AG04450 (cell line): ENCODE results near the gene SECISBP2. TPM values are rescaled to one million over a fixed set of nuclear protein-coding genes. Genes with fewer than 3 reads are reported as not detected.

Experiments
- CTCF ChIA-PET: fragments of 300-600, 350-600 bp; formaldehyde crosslinking; extraction: SDS; loops from one replicate; lab custom pipeline; 2022; ENCODE audit warnings: antibody characterized with exemption, inconsistent platforms; lab: Charles Lee
- POLR2A ChIA-PET: fragments of 350-600 bp; formaldehyde crosslinking; extraction: SDS; loops from one replicate; lab custom pipeline; 2021; ENCODE audit warnings: antibody characterized with exemption, inconsistent platforms; lab: Yijun Ruan, JAX
- DNase-seq: peaks from one replicate; pipeline ENCODE4 v3.0.0-alpha.2; 2011; ENCODE audit warnings: low read depth, low spot score
- H3K27ac ChIP-seq: one replicate; pipeline ENCODE4 v1.5.1; 2012; ENCODE audit warnings: low read depth, low read length, control low read depth
- H3K27me3 ChIP-seq: one replicate; pipeline ENCODE4 v1.6.0; 2012; ENCODE audit warnings: low read length; ENCODE audit not compliant: control insufficient read depth, insufficient read depth
- H3K4me3 ChIP-seq: 2 replicates; pipeline ENCODE4 v1.5.1; 2011; ENCODE audit warnings: mild to moderate bottlenecking, low read depth, low read length, control low read depth
- H3K9me3 ChIP-seq: 2 replicates; pipeline ENCODE4 v1.5.1; 2012; ENCODE audit warnings: low read length; ENCODE audit not compliant: control insufficient read depth, insufficient read depth
- CTCF ChIP-seq: IDR thresholded peaks from 2 replicates; pipeline ENCODE4 v1.5.1; 2011; ENCODE audit warnings: low read depth, low read length, control low read depth, inconsistent platforms
- polyA plus RNA-seq: library from polyadenylated mRNA; depleted of rRNA; stranded (reverse); fragments of >200 nt; gene quantifications from 2 replicates; pipeline ENCODE4 v1.2.3, GENCODE V29; 2011

Gene SECISBP2
- polyA plus RNA-seq, 1 experiment, result 26.3 TPM

DNA sequence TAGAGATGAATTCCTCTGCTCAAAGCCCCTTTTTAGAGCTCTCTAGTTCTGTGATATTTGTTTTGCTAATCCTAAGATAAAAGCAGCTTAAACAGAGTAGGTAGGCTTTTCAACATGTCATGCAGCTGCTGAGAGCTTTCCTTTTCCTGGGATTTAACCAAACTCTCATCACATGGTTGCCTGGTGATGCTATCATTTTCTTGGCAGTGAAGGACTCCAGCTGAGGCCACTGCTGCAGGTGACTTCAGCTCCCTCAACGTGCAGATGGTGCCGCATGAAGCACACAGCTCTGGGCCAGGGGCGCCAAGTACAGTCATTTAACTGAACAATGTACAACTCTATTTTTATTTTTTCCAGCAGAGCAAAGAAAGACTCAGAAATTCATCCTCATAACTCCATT lies 42.2 kb downstream of the SECISBP2 start:
- POLR2A ChIA-PET, result no interaction called here
- DNase-seq, result no peak
- Histone ChIP-seq H3K4me3 (no peak overlapping the region), H3K27ac (no peak overlapping the region), H3K27me3 (no peaks in the 10 kb centered on the region), H3K9me3 (no peaks in the 10 kb centered on the region; the same call in 1 of the 2 replicates)
- CTCF ChIA-PET, result interaction anchor here (1.2 kb wide), 1 partner anchor 189 kb away, joined by 5 read pairs; no protein-coding TSS in a partner anchor
- no peak for TF ChIP-seq CTCF

GRCh38 chr9:89361031-89361430 lies 42.7 kb downstream of the SECISBP2 start:
- no peak for TF ChIP-seq CTCF
- H3K4me3 ChIP-seq, result no peak overlapping the region
- CTCF ChIA-PET, result no interaction called here
- POLR2A ChIA-PET, result no interaction called here
- DNase-seq, result no peak
- no peaks in the 10 kb centered on the region for H3K27me3 ChIP-seq
- H3K9me3 ChIP-seq, result no peaks in the 10 kb centered on the region; the same call in 1 of the 2 replicates
- H3K27ac ChIP-seq, result no peak overlapping the region

DNA sequence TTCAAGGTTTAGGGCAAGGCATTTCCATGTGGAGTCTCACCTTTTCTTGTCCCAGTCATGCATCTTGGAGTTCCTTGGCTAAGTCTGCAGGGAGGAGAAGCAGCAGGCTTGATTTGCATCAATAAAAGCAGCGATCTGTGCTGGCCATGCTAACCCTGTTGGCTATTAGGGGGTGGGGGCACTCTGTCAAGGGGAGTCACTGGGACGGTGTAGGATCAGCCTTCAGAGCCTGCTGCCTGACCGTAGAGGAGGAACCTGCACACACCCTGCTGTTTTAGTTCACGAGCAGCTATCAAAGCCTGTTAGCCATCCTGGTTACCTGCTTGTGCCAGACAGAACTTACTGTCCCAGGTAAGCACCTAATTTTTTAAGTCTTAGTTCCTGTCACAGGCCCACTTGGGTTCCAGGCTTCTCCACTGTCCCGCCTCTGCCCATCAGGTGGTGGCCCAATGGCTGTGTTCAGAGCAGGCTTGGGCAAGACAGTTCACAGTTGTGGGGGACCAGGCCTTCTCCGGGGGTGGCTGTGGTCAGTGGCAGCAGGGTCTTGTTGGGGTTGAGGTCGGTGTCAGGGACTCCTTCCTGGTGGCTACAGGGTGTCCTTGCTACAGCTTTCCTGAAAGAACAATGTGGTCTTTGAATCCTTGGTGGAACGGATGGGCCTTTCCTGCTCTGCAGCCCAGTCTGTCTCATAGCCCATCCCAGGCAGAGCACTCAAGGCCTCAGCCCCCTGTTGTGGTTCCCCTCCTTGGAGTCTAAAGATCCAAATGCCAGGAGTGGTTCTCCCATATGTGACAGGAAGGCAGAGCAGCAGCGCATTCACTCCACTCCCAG lies 43.7 kb downstream of the SECISBP2 start:
- CTCF ChIA-PET, result interaction anchor here (1.3 kb wide), 1 partner anchor 187 kb away, joined by 4 read pairs; no protein-coding TSS in a partner anchor

DNA sequence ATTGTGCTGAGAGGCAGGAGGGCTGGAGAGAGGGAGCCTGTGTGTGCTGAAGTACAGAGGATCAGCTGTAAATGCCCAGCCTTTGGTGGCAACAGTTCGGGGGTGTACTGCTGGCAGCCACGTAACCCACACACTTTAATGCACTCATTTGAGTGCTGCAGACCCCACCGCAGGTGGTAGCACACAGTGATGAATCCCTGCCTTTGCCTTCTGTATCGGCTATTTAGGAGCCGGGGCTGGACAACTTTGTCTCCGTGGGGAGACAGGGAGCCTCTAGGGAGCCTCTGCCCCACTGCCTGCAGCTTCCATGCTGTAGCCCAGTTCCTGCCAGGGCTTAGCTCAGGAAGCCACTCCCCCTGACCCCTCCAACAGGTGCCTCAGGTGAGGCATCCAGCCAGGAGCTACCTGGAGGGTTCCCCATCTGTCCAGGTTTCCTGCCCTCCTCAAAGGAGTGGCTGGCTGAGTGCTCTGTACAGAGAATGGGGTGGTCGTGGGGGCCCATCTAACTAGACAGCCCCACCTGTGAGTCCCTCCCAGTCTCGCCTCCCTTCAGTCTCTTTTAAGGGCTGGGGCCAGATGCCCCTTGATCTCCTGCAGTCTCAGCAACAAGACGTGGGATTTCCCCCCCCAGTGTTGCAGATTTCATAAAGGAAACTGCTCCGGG lies 44.5 kb downstream of the SECISBP2 start:
- no peak for TF ChIP-seq CTCF
- no peak for DNase-seq
- POLR2A ChIA-PET, result no interaction called here
- no peaks in the 10 kb centered on the region; the same call in 1 of the 2 replicates for H3K9me3 ChIP-seq
- no peak overlapping the region for H3K4me3 ChIP-seq
- no peak overlapping the region for H3K27ac ChIP-seq
- no peaks in the 10 kb centered on the region for H3K27me3 ChIP-seq
- CTCF ChIA-PET, result interaction anchor here (1.3 kb wide), 1 partner anchor 186 kb away, joined by 4 read pairs; no protein-coding TSS in a partner anchor

More for the DNA sequence above, 43.7 kb downstream of the SECISBP2 start:
- Histone ChIP-seq H3K27me3 (no peaks in the 10 kb centered on the region), H3K4me3 (no peak overlapping the region), H3K9me3 (no peaks in the 10 kb centered on the region; the same call in 1 of the 2 replicates), H3K27ac (no peak overlapping the region)
- POLR2A ChIA-PET, result no interaction called here
- TF ChIP-seq CTCF, result no peak
- no peak for DNase-seq

GRCh38 chr9:89363311-89363670 lies 45.0 kb downstream of the SECISBP2 start:
- H3K9me3 ChIP-seq, result no peaks in the 10 kb centered on the region; the same call in 1 of the 2 replicates
- POLR2A ChIA-PET, result no interaction called here
- DNase-seq, result no peak
- CTCF ChIA-PET, result no interaction called here
- H3K4me3 ChIP-seq, result no peak overlapping the region
- no peaks in the 10 kb centered on the region for H3K27me3 ChIP-seq
- H3K27ac ChIP-seq, result no peak overlapping the region
- TF ChIP-seq CTCF, result no peak
